Measurements from ENCODE around the gene SLC9A9. TPM values are rescaled to one million over a fixed set of nuclear protein-coding genes. Genes with fewer than 3 reads are reported as not detected.
"Not testable (repeated sequence)": the region's sequence is repeated elsewhere in the genome, so short reads cannot be mapped to it uniquely, and the experiment has no call there.

The SLC9A9 gene
- total and polyA plus RNA-seq, 9 of the 15 experiments (the other 6 are each of a cell fraction or from before 2014, with no cell fraction given), result 0.03 to 0.13 TPM; not detected in 7

- DNase-seq (ENCODE audit: extremely low read depth in 1 of 4, low spot score in 3 of 4) (no peak), FAIRE-seq (no peak), ATAC-seq (no peak)
- in situ Hi-C loops (cut with MboI) (no loop called here), intact Hi-C loops (cut with micrococcal nuclease) (no loop called here)
- Histone ChIP-seq H2AFZ (ENCODE audit: low read depth, low read length) (no peak overlapping the region), H3K9me1 (ENCODE audit: control insufficient read depth, insufficient read depth, low read length) (no peaks in the 10 kb centered on the region), H3K4me3 (no peak overlapping the region), H4K20me1 (replicated peaks; ENCODE audit: control insufficient read depth, insufficient read depth, low read length) (no peaks in the 10 kb centered on the region), H3K27me3 (ENCODE audit: control insufficient read depth in 2 of 2, insufficient read depth in 2 of 2, low read length in 2 of 2) (no peaks in the 10 kb centered on the region; a peak in 1 of 5 replicates), H3K36me3 (ENCODE audit: control insufficient read depth, insufficient read depth, low read length) (no peaks in the 10 kb centered on the region), H3K27ac (ENCODE audit: extremely low read depth, low read depth, low read length) (no peak overlapping the region), H3K4me2 (ENCODE audit: insufficient read depth, low read length) (no peak overlapping the region), H3K9ac (ENCODE audit: insufficient read depth in 1 of 2, low read depth in 2 of 2, low read length in 2 of 2) (no peak overlapping the region), H3K9me3 (replicated peaks; ENCODE audit: control insufficient read depth, insufficient read depth, low read depth, low read length) (no peaks in the 10 kb centered on the region), H3K4me1 (replicated peaks in 1 of 2; ENCODE audit: control insufficient read depth in 2 of 2, insufficient read depth in 2 of 2, low read length in 2 of 2) (no peaks in the 10 kb centered on the region), H3K79me2 (ENCODE audit: control insufficient read depth, insufficient read depth, low read length) (no peaks in the 10 kb centered on the region)
- BruUV-seq (replicated peaks), result no TSS peak
- POLR2A ChIA-PET, result no interaction called here
- TF ChIP-seq CHD4 (IDR thresholded peaks at IDR 0.05; ENCODE audit: insufficient read depth, insufficient replicate concordance, low read depth, low read length, poor library complexity, severe bottlenecking), result no peak
- TF ChIP-seq ARID2 (IDR thresholded peaks at IDR 0.05), result no peak
- no peak for TF ChIP-seq ZNF436 (CRISPR knock-in tag; IDR thresholded peaks at IDR 0.05)
- TF ChIP-seq MCM3 (IDR thresholded peaks at IDR 0.05), result no peak
- TF ChIP-seq SRSF9 (IDR thresholded peaks at IDR 0.05; ENCODE audit: borderline replicate concordance, low read depth, low read length), result no peak
- TF ChIP-seq ZNF165 (CRISPR knock-in tag; IDR thresholded peaks at IDR 0.05; ENCODE audit: borderline replicate concordance), result no peak
- TF ChIP-seq HNRNPK (IDR thresholded peaks at IDR 0.05; ENCODE audit: low read depth, low read length, poor library complexity, severe bottlenecking), result no peak
- no peak for TF ChIP-seq ZNF639 (CRISPR knock-in tag; conservative IDR thresholded peaks at IDR 0.05 in 1 of 2, IDR thresholded peaks at IDR 0.05 in 1 of 2)
- no peak for TF ChIP-seq HNRNPLL (IDR thresholded peaks at IDR 0.05; ENCODE audit: low read depth, low read length, poor library complexity, severe bottlenecking)
- TF ChIP-seq SIRT6 (IDR thresholded peaks at IDR 0.05; ENCODE audit: low read depth, low read length), result no peak
- no peak for TF ChIP-seq MIER1 (IDR thresholded peaks at IDR 0.05; ENCODE audit: low read depth)
- no peak for TF ChIP-seq PATZ1 (CRISPR knock-in tag; IDR thresholded peaks at IDR 0.05; ENCODE audit: borderline replicate concordance)
- CTCF ChIA-PET (ENCODE audit: low intra/inter-chr PET ratio), result no interaction called here
- 4% methylated on average over 3 of the region's 4 CpGs for WGBS (ENCODE audit: insufficient coverage, low coverage, missing lambda C conversion rate)
Observed at GRCh38 chr3:143806038-143806437, 42.2 kb downstream of the SLC9A9 start.

- H3K27ac ChIP-seq (ENCODE audit: extremely low read depth, low read depth, low read length); CTCF ChIA-PET (ENCODE audit: low intra/inter-chr PET ratio); H2AFZ ChIP-seq (ENCODE audit: low read depth, low read length); DNase-seq (ENCODE audit: extremely low read depth in 1 of 4, low spot score in 3 of 4); BruUV-seq (replicated peaks); ATAC-seq; H3K4me3 ChIP-seq; in situ Hi-C loops (cut with MboI); H3K79me2 ChIP-seq (ENCODE audit: control insufficient read depth, insufficient read depth, low read length); H3K27me3 ChIP-seq (ENCODE audit: control insufficient read depth in 2 of 2, insufficient read depth in 2 of 2, low read length in 2 of 2); intact Hi-C loops (cut with micrococcal nuclease); H3K36me3 ChIP-seq (ENCODE audit: control insufficient read depth, insufficient read depth, low read length); H3K4me1 ChIP-seq (replicated peaks in 1 of 2; ENCODE audit: control insufficient read depth in 2 of 2, insufficient read depth in 2 of 2, low read length in 2 of 2); POLR2A ChIA-PET; FAIRE-seq; H3K9me1 ChIP-seq (ENCODE audit: control insufficient read depth, insufficient read depth, low read length); H3K9ac ChIP-seq (ENCODE audit: insufficient read depth in 1 of 2, low read depth in 2 of 2, low read length in 2 of 2); H4K20me1 ChIP-seq (replicated peaks; ENCODE audit: control insufficient read depth, insufficient read depth, low read length); H3K4me2 ChIP-seq (ENCODE audit: insufficient read depth, low read length); H3K9me3 ChIP-seq (replicated peaks; ENCODE audit: control insufficient read depth, insufficient read depth, low read depth, low read length): not testable (repeated sequence)
- 0% methylated on average over 7 of the region's 7 CpGs for WGBS (ENCODE audit: insufficient coverage, low coverage, missing lambda C conversion rate)
Observed at GRCh38 chr3:143805476-143805875, 42.8 kb downstream of the SLC9A9 start.
